Liver (tissue), 3 donors: ENCODE results near the gene WWOX.

Experiments
- CTCF ChIP-seq: fragments of 150-350 bp; IDR thresholded peaks from 2 replicates; pipeline ENCODE4 v1.5.1; 2017; ENCODE audit warnings: improper control_type of control experiment, low read depth, low read length; ENCODE audit not compliant: missing input control
- EGR1 ChIP-seq, 2 donors: IDR thresholded peaks; 2 replicates each; pipeline ENCODE4 v1.6.1; 2016 to 2018; ENCODE audit warnings: antibody characterized with exemption in 2 of 2, low read depth in 2 of 2
- HNF4A ChIP-seq, 2 donors: conservative IDR thresholded peaks; 2 replicates each; pipeline ENCODE4 v1.6.1; 2016; ENCODE audit warnings: antibody characterized with exemption in 2 of 2, mild to moderate bottlenecking in 2 of 2
- HNF4G ChIP-seq: IDR thresholded peaks from 2 replicates; pipeline ENCODE4 v1.6.1; 2016; ENCODE audit warnings: antibody characterized with exemption
- JUND ChIP-seq, 2 donors: IDR thresholded peaks; 2 replicates each; pipeline ENCODE4 v1.6.1; 2016; ENCODE audit warnings: antibody characterized with exemption in 2 of 2
- MAX ChIP-seq: IDR thresholded peaks from 2 replicates; pipeline ENCODE4 v1.6.1; 2016; ENCODE audit warnings: antibody characterized with exemption
- RAD21 ChIP-seq, 2 donors: IDR thresholded peaks; 2 replicates each; pipeline ENCODE4 v1.6.1; 2016; ENCODE audit warnings: antibody characterized with exemption in 2 of 2, mild to moderate bottlenecking in 2 of 2
- REST ChIP-seq: IDR thresholded peaks from 2 replicates; pipeline ENCODE4 v1.6.1; 2016; ENCODE audit warnings: antibody characterized with exemption, mild to moderate bottlenecking
- RXRA ChIP-seq, 2 donors: IDR thresholded peaks; 2 replicates each; pipeline ENCODE4 v1.6.1; 2017 to 2018; ENCODE audit warnings: antibody characterized with exemption in 2 of 2, mild to moderate bottlenecking in 1 of 2
- SP1 ChIP-seq: IDR thresholded peaks from 2 replicates; pipeline ENCODE4 v1.6.1; 2018; ENCODE audit warnings: antibody characterized with exemption, mild to moderate bottlenecking
- YY1 ChIP-seq: IDR thresholded peaks from 2 replicates; pipeline ENCODE4 v1.6.1; 2016; ENCODE audit warnings: antibody characterized with exemption, mild to moderate bottlenecking
- ZBTB33 ChIP-seq: IDR thresholded peaks from 2 replicates; pipeline ENCODE4 v1.6.1; 2016; ENCODE audit warnings: antibody characterized with exemption
- donor health status: healthy.
- donor health status: healthy.

GRCh38 chr16:78065319-78065718 lies 34.1 kb upstream of the WWOX start:
- TF ChIP-seq MAX (no peak), CTCF (no peak), HNF4A (conservative IDR thresholded peaks at IDR 0.05) (no peak), ZBTB33 (no peak), JUND (IDR thresholded peaks at IDR 0.05) (no peak), RAD21 (IDR thresholded peaks at IDR 0.05) (no peak), RXRA (IDR thresholded peaks at IDR 0.05) (no peak), SP1 (no peak), REST (no peak), EGR1 (IDR thresholded peaks at IDR 0.05; ENCODE audit: low read depth in 2 of 2) (no peak), HNF4G (no peak), YY1 (no peak)
